ENCODE data around the gene CCDC196.
A peak's percentile ranks its signal among the peaks of the same experiment; 100 is the strongest.
"Not testable (repeated sequence)": the region's sequence is repeated elsewhere in the genome, so short reads cannot be mapped to it uniquely, and the experiment has no call there.

The CCDC196 gene

GRCh38 chr14:66501592-66501991 is 15.4 kb downstream of the CCDC196 start:
- H3K4me3 ChIP-seq (ENCODE audit: low read depth, low read length), result no peak overlapping the region
- no peak for DNase-seq (ENCODE audit: low read depth, low spot score)
- TF ChIP-seq, protein P1, sequence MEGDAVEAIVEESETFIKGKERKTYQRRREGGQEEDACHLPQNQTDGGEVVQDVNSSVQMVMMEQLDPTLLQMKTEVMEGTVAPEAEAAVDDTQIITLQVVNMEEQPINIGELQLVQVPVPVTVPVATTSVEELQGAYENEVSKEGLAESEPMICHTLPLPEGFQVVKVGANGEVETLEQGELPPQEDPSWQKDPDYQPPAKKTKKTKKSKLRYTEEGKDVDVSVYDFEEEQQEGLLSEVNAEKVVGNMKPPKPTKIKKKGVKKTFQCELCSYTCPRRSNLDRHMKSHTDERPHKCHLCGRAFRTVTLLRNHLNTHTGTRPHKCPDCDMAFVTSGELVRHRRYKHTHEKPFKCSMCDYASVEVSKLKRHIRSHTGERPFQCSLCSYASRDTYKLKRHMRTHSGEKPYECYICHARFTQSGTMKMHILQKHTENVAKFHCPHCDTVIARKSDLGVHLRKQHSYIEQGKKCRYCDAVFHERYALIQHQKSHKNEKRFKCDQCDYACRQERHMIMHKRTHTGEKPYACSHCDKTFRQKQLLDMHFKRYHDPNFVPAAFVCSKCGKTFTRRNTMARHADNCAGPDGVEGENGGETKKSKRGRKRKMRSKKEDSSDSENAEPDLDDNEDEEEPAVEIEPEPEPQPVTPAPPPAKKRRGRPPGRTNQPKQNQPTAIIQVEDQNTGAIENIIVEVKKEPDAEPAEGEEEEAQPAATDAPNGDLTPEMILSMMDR (IDR thresholded peaks at IDR 0.05; ENCODE audit: low read depth, low read length), result no peak
- in situ Hi-C loops (cut with HindIII; ENCODE audit: low sequenced_read_pairs), result no loop called here

- H3K4me3 ChIP-seq (ENCODE audit: low read depth, low read length); DNase-seq (ENCODE audit: low read depth, low spot score); in situ Hi-C loops (cut with HindIII; ENCODE audit: low sequenced_read_pairs): not testable (repeated sequence)
These were observed 16.7 kb downstream of the CCDC196 start for GRCh38 chr14:66502836-66503235.

DNA sequence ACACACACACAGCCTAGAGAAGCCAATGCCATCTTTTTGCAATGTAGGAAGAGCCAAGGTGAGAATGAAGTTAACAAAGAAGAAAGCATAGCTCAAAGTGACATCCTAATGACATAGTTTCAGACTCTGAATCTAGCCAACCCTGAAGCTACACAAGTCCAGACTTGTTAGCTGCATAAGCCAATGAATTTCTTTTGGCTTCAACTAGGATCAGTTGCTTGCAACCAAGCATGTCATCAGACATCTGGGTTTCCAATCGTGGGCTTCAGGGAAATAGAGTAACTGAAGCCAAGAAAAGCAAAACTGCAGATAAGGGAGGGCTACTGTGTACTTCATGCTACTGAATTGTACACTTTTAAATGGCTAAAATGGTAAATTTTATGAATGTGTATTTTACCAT is 17.4 kb downstream of the CCDC196 start:
- no peak overlapping the region for H3K4me3 ChIP-seq (ENCODE audit: low read depth, low read length)
- in situ Hi-C loops (cut with HindIII; ENCODE audit: low sequenced_read_pairs), result no loop called here
- DNase-seq (ENCODE audit: low read depth, low spot score), result peak; percentile 71
- TF ChIP-seq, protein P1 (IDR thresholded peaks at IDR 0.05; ENCODE audit: low read depth, low read length), result no peak

DNA sequence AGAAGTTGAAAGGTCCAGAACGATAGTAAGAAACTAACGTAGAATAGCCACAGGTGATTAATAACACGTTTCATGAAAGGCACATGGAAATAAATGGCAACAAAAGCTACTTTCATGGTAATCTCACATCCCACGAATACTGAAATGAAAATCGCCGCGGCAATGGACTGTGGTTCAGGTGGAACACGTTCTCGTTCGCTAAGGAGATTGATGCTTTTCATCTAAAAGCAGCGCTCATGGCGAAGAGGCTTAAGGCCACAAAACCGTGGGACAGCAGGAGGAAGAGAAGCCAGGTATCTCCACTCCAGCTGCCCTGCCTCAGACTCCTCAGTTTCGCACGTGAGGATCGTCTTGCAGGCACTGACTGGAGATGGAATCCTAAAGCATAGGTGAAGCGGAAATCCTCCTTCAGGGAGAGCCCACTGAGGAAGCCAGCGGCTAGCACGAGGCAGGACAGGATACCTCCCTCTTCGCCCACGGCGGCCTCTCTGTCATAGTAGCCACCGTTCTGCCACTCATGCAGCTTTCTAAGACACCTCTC is 21.1 kb downstream of the CCDC196 start:
- TF ChIP-seq, protein P1 (IDR thresholded peaks at IDR 0.05; ENCODE audit: low read depth, low read length), result no peak
- DNase-seq (ENCODE audit: low read depth, low spot score), result no peak
- H3K4me3 ChIP-seq (ENCODE audit: low read depth, low read length), result peak overlapping the region; percentile 86
- in situ Hi-C loops (cut with HindIII; ENCODE audit: low sequenced_read_pairs), result no loop called here

- TF ChIP-seq, protein P1 (IDR thresholded peaks at IDR 0.05; ENCODE audit: low read depth, low read length), result peak; percentile 32
- in situ Hi-C loops (cut with HindIII; ENCODE audit: low sequenced_read_pairs), result no loop called here
- H3K4me3 ChIP-seq (ENCODE audit: low read depth, low read length), result peak within 1 kb of the TSS; percentile 86
- DNase-seq (ENCODE audit: low read depth, low spot score), result peak; percentile 98
These were observed 21.8 kb downstream of the CCDC196 start, which contains the start of gene GPHN for GRCh38 chr14:66507722-66508546. GPHN (plus strand) TSS chr14:66508147.

- TF ChIP-seq, protein P1 (IDR thresholded peaks at IDR 0.05; ENCODE audit: low read depth, low read length), result no peak
- in situ Hi-C loops (cut with HindIII; ENCODE audit: low sequenced_read_pairs), result no loop called here
- H3K4me3 ChIP-seq (ENCODE audit: low read depth, low read length), result peak overlapping the region; percentile 86
- no peak for DNase-seq (ENCODE audit: low read depth, low spot score)
These were observed 22.3 kb downstream of the CCDC196 start for GRCh38 chr14:66508547-66508845.
